ENCODE measurements around the gene SLC27A1.

SLC27A1 gene

DNA sequence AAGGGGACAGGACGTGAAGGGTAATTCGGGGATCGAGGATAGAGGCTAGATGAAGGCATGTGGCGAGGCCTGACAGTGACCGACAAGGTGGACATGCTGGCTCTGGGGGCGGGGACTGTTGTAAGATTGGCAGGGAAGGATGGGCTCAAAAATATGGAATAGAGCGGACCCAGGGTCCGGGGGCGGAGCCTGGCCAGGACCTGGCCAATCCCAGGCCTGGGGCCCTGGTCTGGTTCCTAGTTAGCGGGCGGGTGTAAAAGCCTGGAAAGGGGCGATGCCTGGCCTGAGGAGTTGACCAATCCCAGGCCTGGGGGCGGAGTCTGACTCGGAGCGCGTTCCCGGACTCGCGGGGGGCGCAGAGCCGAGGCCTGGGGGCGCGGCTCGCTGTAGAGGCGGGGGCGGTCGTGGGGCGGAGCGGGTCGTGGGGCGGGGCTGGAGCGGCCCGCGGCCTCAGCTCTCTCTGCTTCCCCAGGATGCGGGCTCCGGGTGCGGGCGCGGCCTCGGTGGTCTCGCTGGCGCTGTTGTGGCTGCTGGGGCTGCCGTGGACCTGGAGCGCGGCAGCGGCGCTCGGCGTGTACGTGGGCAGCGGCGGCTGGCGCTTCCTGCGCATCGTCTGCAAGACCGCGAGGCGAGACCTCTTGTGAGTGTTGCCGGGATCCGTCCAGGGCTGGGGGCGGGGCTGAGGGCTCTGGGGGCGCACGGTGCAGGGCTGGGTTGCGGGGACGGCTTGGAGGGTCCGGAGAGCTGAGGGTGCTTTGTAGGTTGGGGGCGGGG lies at the start of gene SLC27A1:
SLC27A1 (plus strand) TSS at position 457 of the 774 bp plus-strand sequence; CDS start at position 474, 17 bp downstream.
- peak; percentile 73 to 77 for DNase-seq (ENCODE audit: low read depth in 2 of 2, low spot score in 1 of 2)

GRCh38 chr19:17421942-17422341 lies 48.4 kb upstream of the SLC27A1 start:
- no peak for DNase-seq (ENCODE audit: low read depth in 2 of 2, low spot score in 1 of 2)

GRCh38 chr19:17423429-17424208 lies 46.7 kb upstream of the SLC27A1 start:
- DNase-seq (ENCODE audit: low read depth in 2 of 2, low spot score in 1 of 2), result no peak

- no peak for DNase-seq (ENCODE audit: low read depth in 2 of 2, low spot score in 1 of 2)
These were observed 45.5 kb upstream of the SLC27A1 start for GRCh38 chr19:17424743-17425365.

GRCh38 chr19:17429641-17430113 lies 40.6 kb upstream of the SLC27A1 start:
- DNase-seq (ENCODE audit: low read depth in 2 of 2, low spot score in 1 of 2), result no peak

- DNase-seq (ENCODE audit: low read depth in 2 of 2, low spot score in 1 of 2), result no peak
These were observed 38.9 kb upstream of the SLC27A1 start for GRCh38 chr19:17431417-17431816.

- DNase-seq (ENCODE audit: low read depth in 2 of 2, low spot score in 1 of 2), result no peak
These were observed 35.1 kb upstream of the SLC27A1 start for GRCh38 chr19:17435218-17435617.

DNA sequence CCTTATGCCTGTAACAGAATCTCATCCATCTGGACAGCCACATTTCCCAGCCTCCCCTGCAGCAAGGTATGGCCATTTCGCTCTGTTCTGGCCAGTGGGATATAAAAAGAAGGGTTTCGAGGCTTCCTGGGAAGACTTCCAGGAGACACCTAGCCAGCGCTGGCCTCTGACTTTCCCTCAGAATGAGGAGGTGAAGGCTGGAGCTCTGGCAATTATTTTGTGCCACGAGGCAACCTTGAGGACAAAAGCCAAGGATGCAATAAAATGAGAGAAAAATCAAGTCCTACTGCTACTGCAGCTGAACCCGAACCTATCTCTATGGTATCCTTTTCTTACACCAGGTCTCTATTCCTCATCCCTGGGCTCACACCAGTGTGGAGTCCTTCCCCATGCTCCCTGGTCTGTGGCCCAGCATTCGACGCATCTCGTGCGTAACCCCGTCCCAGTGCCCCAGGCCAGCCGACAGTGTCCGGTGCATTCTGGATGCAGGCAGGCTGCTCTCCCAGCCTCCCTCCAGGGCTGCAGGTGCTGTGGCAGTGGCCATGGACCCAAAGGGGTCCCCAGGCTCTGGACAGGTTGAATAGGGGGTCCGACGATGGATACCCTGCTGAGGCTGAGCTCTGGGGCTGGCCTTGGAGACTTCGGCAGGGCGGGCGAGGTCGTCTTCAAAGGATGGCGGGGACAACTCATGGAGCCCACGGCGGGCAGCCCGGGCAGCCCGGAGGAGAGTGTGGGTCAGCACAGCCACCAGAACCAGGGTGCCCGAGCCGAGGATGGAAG lies 34.0 kb upstream of the SLC27A1 start:
- DNase-seq (ENCODE audit: low read depth in 2 of 2, low spot score in 1 of 2), result no peak

- no peak for DNase-seq (ENCODE audit: low read depth in 2 of 2, low spot score in 1 of 2)
These were observed 33.5 kb upstream of the SLC27A1 start for GRCh38 chr19:17436874-17437267.

- no peak for DNase-seq (ENCODE audit: low read depth in 2 of 2, low spot score in 1 of 2)
These were observed 28.9 kb upstream of the SLC27A1 start for GRCh38 chr19:17441241-17442021.

- no peak for DNase-seq (ENCODE audit: low read depth in 2 of 2, low spot score in 1 of 2)
These were observed 24.7 kb upstream of the SLC27A1 start for GRCh38 chr19:17445526-17446165.

- DNase-seq (ENCODE audit: low read depth in 2 of 2, low spot score in 1 of 2), result no peak
These were observed 22.6 kb upstream of the SLC27A1 start for GRCh38 chr19:17447704-17448130.

GRCh38 chr19:17448131-17448967 lies 22.0 kb upstream of the SLC27A1 start, which contains the start of gene TMEM221:
Gene TMEM221, minus strand, starts transcription at chr19:17448668. Its CDS starts 206 bp downstream, at chr19:17448462.
- peak in 1 of 2 donors; percentile 21 for DNase-seq (ENCODE audit: low read depth in 2 of 2, low spot score in 1 of 2)

GRCh38 chr19:17450264-17451075 lies 19.9 kb upstream of the SLC27A1 start:
- peak in 1 of 2 donors; percentile 8 for DNase-seq (ENCODE audit: low read depth in 2 of 2, low spot score in 1 of 2)

- no peak for DNase-seq (ENCODE audit: low read depth in 2 of 2, low spot score in 1 of 2)
These were observed 18.5 kb upstream of the SLC27A1 start for GRCh38 chr19:17451820-17452219.

- no peak for DNase-seq (ENCODE audit: low read depth in 2 of 2, low spot score in 1 of 2)
These were observed 15.7 kb upstream of the SLC27A1 start for GRCh38 chr19:17454576-17455071.

GRCh38 chr19:17455308-17456123 lies 14.8 kb upstream of the SLC27A1 start:
- no peak for DNase-seq (ENCODE audit: low read depth in 2 of 2, low spot score in 1 of 2)
